GM18498 (cell line): Measurements from ENCODE around the gene ZBED4.

Experiments used
- ATAC-seq: cut with Tn5 transposase; IDR thresholded peaks from one replicate; pipeline ENCODE4 v1.9.1; 2021; ENCODE audit warnings: mild to moderate bottlenecking, moderate library complexity; ENCODE audit not compliant: unreplicated experiment

The ZBED4 gene

DNA sequence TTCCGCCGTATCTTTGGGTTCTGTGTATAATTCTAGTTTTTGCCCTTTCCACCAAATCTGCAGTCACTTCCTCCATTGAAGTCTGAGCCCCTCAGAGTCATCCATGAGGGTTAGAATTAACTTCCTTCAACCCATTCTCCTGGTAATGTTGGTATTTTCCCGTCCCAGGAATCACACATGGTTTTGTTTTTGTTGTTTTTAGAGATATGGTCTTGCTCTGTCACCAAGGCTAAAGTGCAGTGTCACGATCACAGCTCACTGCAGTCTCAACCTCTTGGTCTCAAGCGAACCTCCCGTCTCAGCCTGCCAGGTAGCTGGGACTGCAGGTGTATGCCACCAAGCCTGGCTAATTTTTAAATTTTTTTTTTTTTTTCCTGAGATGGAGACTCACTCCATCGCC is 18.7 kb downstream of the ZBED4 start:
- no peak for ATAC-seq

GRCh38 chr22:49873228-49873940 is 19.7 kb downstream of the ZBED4 start:
- no peak for ATAC-seq

- ATAC-seq: no peak
These were observed 24.0 kb downstream of the ZBED4 start for GRCh38 chr22:49877642-49878041.

- ATAC-seq: no peak
These were observed 24.6 kb downstream of the ZBED4 start for GRCh38 chr22:49878206-49878605.

DNA sequence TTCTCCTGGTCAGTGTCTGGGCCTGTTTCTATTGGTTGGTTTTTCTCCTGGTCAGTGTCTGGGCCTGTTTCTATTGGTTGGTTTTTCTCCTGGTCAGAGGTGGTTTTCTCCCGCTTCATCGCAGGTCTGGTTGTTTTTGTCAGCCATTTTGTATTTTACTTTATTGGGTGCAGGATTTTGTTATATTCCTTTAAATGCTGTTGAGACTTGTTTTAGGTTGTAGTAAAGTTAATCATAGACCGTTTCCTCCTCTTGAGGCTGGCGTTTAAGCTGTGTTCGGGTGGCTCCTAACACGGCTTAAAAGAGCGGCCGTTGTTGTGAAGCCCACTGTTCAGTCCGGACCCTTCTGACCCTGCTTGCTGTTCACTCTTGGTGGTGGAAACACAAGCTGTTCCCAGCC is 26.2 kb downstream of the ZBED4 start:
- no peak for ATAC-seq

DNA sequence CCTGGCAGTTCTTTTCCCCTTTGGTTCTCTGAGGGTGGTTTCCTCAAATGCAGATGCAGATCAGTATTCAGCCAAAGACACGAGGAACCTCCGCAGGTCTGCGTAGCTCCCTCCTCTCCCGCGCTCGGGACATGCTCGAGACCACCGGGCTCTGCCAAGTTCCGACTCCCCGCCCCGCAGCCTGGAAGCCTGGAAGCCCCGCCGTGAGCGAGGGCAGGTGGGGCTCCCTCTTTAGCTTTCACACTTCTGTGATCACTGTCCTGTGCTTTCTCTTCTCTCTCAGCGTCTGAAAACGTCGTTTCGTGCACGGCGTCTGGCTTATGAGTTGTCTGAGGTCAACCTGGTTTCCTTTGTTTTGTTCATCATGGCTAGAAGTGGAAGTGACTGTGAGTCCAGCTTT is 26.6 kb downstream of the ZBED4 start:
- ATAC-seq: no peak

DNA sequence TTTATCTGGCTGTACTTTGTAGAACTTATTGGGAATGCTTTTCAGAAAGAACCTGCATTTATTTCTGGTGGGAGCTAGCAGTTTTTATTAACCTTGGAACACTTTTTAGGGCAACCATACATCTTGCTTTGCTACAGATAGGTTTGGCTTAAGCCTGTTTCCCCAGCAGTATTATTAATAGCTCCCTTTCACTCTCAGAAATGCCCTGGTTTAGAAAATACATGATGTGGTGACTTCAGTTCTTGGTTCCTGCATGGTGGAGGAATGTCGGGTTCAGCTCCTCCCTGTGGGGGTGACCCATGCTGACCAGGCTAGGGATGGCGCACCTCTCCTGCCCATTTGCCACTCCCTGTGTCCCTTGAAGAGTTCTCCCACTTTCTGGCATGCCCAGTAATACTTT is 28.2 kb downstream of the ZBED4 start:
- ATAC-seq: no peak

DNA sequence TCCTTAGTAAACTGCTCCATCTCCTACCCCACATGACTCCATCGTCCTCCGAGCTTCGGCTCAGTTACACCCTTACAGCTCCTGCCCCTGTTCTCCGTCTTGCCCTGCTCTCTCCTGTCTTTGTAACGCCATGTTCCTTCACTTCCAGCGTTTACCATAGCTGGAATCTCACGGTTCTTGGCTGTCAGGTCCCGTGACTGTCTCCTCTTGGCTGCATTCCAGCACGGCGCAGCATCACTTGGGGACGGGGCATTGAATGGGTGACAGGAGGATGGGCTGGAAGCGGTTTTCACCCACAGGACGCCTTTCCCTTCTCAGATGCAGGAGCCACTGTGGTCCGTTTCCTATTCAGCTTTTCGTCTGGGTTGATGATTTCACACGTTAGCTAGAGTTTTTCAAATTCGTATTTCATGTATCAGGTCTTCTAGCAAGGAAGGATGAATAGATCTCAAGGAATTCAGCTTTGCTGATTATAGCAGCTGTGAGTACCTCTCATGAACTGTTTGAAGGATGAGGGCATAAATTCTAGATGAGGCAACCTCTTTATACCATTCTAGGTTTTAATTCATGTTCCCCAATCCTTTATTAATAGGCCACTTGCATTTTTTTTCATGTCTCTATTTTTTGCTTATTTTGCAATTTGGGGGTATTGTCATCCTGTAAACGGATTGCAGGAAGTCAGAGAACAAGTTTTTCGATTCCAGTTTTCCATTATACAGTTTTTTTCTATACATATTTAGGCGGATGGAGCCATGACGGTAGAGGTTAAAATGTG is 29.1 kb downstream of the ZBED4 start:
- ATAC-seq: no peak

DNA sequence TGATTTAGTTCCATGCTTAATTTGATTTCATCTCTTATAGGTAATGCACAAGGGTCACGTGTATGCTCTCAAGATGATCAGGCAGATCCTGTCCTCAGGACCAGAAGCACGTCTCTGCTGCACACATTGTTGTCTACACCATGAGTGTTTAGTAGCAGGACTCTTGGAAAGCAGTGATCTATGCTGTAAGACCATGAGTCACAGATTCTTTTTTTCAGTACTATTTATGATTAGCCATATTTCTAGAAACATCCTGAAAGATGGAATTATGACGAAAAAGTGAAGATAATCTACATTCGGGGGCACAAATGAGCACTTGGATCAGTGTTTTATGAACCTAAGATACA is 29.6 kb downstream of the ZBED4 start:
- no peak for ATAC-seq

GRCh38 chr22:49884075-49884474 is 30.4 kb downstream of the ZBED4 start:
- no peak for ATAC-seq

GRCh38 chr22:49884503-49885260 is 31.0 kb downstream of the ZBED4 start:
- no peak for ATAC-seq

DNA sequence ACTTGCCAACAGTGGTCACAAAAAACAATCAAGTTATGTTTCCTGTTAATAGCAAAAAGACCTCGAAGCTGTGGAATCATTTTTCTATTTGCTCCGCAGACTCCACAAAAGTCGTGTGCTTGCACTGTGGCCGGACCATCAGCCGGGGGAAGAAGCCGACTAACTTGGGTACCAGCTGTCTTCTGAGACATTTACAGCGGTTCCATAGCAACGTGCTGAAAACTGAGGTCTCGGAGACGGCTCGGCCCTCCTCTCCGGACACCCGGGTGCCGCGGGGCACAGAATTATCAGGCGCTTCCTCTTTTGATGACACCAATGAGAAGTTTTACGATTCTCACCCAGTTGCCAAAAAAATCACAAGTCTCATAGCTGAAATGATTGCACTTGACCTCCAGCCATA is 31.6 kb downstream of the ZBED4 start:
- no peak for ATAC-seq

- no peak for ATAC-seq
These were observed 32.2 kb downstream of the ZBED4 start for GRCh38 chr22:49885881-49886280.

DNA sequence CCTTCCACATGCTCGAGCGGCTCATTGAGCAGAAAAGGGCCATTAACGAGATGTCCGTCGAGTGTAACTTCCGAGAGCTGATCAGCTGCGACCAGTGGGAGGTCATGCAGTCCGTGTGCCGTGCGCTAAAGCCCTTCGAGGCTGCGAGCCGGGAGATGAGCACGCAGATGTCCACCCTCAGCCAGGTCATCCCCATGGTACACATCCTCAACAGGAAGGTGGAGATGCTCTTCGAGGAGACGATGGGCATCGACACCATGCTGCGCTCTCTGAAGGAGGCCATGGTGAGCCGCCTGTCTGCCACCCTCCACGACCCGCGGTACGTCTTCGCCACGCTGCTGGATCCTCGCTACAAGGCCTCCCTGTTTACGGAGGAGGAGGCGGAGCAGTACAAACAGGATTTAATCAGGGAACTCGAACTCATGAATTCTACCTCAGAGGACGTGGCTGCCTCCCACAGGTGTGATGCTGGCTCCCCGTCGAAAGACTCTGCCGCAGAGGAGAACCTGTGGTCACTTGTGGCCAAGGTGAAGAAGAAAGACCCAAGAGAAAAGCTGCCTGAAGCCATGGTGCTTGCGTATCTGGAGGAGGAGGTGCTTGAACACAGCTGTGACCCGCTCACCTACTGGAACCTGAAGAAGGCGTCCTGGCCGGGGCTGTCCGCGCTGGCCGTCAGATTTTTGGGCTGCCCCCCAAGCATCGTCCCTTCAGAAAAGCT is 32.9 kb downstream of the ZBED4 start:
- no peak for ATAC-seq

GRCh38 chr22:49887064-49887451 is 33.4 kb downstream of the ZBED4 start:
- no peak for ATAC-seq

GRCh38 chr22:49887702-49888101 is 34.1 kb downstream of the ZBED4 start:
- no peak for ATAC-seq

GRCh38 chr22:49889071-49889470 is 35.4 kb downstream of the ZBED4 start:
- ATAC-seq: no peak

GRCh38 chr22:49892226-49892899 is 38.7 kb downstream of the ZBED4 start:
- no peak for ATAC-seq

DNA sequence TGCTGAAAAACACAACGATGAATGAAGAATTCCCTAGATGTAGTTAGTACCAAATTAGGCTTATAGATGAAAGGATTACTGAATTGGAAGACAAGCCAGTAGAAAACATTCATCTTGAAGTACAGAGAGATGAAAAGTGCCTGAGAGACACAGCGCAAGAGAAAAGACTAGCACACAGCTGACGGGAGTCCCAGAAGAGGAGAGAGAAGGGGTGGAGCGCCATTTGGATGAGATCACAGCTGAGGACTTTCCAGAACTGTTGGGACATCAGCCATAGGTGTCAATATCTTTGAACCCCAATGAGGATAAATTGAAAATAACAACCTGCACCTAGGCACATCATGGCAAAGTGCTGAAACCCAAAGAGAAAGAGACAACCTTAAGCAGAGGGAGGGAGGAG is 39.4 kb downstream of the ZBED4 start:
- ATAC-seq: no peak

DNA sequence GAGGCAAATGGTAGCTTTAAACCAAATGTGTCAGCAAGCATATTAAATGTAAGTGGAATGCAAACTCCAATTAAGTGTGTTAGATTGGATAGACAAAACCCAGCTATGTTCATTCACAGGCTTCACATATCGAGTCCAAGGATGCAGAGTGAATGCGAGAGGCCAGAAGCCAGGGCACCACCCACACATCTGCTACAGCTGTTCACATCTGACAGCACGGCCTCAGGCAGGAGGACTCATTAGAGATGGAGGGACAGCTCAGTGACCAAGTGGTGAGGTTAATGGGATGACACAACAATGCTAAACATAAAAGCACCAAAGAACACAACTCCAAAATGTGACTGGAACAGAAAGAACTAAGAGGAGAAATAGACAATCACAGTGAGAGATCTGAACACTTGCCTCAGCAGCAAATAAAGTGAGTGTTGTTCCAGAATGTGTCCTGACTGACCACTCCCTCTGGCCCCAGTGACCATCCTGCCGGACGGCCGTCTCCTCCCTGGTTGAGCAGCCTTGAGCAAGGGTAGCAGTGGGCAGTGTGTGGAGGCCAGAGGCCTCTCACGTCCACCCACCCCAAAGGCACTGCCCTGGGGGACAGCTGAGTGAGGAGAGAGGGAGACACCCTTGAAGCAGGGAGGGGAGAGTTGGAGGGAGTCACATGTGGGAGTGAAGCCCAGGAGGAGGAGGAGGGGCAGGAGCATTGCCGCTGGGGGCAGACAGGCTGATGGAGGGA is 40.8 kb downstream of the ZBED4 start:
- no peak for ATAC-seq
